Non-pigmented ciliary epithelial cell (primary cell): ENCODE data around the gene FBXL17.

Source experiments
- DNase-seq: peaks from one replicate; pipeline ENCODE4 v3.0.0-alpha.2; 2010; ENCODE audit warnings: low read depth

The FBXL17 gene

DNA sequence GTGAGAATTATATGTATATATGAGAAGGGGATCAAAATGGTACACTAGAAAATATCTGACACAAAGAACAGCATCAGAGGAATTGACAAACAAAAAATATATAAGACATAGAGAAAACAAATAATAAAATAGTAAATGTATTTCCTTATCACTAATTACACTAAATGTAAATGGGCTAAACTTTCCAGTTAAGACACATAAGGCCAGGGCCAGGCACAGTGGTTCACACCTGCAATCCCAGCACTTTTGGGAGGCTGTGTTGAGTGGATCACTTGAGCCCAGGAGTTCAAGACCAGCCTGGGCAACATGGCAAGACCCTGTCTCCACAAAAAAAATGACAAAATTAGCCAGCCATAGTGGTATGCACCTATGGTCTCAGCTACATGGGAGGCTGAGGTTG, 8.5 kb downstream of the FBXL17 start:
- DNase-seq, result no peak

GRCh38 chr5:108372369-108372768, 9.5 kb downstream of the FBXL17 start:
- DNase-seq, result no peak

GRCh38 chr5:108371263-108371662, 10.6 kb downstream of the FBXL17 start:
- no peak for DNase-seq

DNA sequence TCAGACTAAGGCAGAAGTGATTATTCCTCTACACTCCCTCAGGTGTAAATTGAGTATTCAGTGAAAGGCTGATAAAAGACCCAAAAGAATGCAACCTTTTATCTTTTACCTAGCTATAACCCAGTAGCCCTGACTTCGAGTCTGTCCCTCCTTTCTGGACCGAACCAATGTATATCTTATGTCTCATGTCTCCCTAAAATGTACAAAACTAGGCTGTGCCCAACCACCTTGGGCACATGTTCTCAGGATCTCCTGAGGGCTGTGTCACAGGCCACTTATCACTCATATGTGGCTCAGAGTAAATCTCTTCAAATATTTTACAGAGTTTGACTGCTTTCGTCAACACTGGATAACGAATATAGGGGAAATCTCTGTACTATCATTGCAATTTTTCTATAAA, 12.7 kb downstream of the FBXL17 start:
- no peak for DNase-seq

DNA sequence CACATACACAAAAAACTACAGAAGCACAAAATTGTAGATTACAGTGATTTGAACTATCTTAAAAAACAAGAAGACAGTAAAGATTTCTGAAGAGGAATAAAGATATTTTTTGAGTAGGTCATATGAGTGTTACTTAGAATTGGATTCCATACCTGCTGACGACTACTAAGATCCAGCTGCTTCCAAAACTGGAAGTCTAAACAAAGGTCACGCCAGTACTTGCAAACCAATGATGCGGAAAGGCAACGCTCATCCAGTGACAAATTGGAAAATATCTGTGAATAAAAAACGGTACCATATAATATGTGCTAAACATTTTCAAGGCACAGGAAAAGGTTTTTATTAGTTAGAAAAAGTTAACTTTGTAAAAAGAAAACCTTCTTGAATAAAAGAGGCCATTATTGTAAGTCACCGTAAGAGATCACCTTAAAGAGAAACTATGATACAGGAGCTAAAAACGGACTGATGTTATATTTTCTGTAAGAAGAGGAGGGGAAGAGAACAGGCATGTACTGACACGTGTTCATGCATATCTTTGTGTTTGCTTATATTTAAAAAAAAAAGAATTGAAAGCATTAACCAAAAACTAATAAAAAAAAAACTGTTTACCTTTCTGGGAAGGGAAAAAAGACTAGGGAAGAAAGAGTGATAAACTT, 14.1 kb downstream of the FBXL17 start:
- no peak for DNase-seq

- DNase-seq, result no peak
Observed at GRCh38 chr5:108366500-108366899, 15.4 kb downstream of the FBXL17 start.

DNA sequence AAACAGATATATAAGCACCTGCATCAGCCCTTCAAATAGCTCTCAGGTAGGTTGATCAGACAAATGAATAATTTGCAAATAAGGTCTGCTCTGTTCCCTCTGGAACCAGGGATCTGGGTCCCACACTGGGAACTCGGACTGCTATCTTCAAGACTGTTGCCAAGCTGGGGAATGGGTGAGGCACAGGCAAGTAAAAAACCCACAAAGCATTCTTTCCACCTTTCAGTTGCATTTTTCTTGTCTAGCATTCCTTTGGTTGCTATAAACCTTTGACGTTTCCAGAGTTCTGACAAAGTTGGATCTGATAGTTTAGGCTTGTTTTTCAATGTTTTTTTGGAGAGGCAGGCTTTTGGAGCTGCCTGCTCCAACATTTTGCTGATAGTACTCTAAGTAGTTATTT, 20.1 kb downstream of the FBXL17 start:
- DNase-seq, result no peak

DNA sequence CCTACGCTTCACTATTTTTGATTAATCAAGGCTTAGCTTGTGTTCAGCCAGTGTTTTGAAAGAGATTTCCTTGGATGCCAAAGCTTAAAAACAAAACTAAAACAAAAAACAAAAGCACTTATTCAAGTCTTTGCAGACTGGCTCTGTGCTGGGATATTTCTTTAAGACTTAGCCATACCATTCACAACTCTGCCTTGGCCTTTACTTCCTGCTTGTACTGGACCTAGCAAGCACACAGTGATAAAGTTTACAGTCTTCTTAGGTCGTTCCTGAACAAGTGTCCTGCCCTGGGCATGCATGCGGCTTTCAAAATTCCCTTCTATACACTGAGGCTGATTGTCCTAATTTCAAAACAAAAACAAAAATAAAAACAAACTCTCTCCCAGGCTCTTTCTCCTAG, 20.7 kb downstream of the FBXL17 start:
- DNase-seq, result no peak

GRCh38 chr5:108360280-108360679, 21.6 kb downstream of the FBXL17 start:
- DNase-seq, result no peak

- DNase-seq, result no peak
Observed at GRCh38 chr5:108356286-108356685, 25.6 kb downstream of the FBXL17 start.

GRCh38 chr5:108353087-108353486, 28.8 kb downstream of the FBXL17 start:
- DNase-seq, result no peak

DNA sequence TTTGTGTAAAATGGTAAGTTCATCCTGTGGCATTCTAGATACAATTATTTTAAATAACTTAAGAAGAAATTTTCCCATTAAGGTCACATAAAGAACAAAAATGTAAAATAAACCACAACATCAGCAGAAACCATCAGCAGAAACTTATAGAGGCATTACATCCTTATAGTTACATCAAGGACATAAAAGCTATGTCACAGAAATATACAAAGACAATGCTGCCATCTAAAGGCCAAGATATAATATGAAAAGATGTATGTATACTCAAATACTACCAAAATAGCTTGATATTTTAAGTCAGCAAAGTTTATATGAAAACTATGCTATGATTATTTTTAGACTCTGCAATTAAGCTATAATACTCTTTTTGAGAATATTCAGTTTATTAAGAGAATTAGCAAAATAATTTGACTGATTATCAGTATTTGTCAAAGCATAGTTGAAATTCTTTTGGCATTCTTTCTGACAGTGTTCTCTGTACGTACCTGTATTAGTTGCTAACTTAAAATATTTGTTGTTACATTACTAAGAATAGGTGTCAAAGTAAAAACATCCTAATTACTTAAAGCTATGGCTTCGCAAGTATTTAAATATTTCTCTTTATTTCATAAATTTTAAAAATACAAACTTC, 36.2 kb downstream of the FBXL17 start:
- no peak for DNase-seq

DNA sequence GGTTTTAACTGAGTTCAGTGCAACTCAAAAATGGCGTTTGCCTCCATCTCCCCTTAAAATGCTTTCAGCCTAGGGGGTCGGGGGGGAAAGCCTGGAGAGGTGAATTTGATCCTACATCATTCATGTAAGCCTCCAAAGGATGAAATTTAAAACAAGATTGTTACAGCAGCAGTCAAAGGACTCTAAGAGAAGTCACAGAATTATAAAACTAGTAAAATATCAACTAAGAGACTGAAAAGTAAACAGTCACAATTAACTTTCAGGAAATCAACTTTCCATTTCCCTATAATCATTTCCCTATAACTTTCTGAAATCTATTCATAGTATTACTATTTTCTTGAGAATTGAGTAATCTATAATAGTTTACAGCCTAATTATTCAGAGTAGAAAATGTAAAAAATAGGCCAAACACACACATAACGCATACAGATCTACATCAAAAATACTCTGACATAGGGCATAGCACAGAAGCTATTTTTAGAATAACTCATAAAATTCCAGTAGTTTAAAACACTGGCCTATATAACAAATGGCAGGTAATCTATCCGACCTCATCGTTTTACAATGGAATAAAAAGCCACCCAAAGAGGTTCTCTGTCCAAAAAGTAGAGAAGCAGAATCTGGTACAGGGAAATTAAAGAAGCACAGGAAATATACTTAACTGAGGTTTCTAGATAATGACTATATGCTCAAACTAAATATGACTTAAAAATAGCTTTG, 37.6 kb downstream of the FBXL17 start:
- no peak for DNase-seq

DNA sequence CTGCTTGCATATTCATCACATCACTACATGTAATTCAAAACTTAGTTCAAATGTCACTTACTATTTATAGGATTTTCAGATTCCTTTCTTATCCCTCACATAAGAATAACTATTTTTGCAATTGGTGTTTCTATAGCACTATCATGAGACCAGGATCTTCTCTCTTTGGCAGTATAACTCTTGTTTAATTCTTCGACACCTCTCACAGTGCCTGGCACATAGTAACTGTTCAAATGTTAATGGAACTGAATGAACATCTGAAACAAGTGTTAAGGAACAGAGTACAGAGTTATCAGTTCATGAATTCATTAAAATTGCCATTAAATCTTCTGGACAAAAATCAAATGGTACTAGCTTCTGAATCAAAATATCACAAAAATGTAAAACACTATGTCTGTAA, 40.0 kb downstream of the FBXL17 start:
- no peak for DNase-seq

- DNase-seq, result no peak
Observed at GRCh38 chr5:108340131-108340530, 41.8 kb downstream of the FBXL17 start.

GRCh38 chr5:108339220-108339619, 42.7 kb downstream of the FBXL17 start:
- no peak for DNase-seq

DNA sequence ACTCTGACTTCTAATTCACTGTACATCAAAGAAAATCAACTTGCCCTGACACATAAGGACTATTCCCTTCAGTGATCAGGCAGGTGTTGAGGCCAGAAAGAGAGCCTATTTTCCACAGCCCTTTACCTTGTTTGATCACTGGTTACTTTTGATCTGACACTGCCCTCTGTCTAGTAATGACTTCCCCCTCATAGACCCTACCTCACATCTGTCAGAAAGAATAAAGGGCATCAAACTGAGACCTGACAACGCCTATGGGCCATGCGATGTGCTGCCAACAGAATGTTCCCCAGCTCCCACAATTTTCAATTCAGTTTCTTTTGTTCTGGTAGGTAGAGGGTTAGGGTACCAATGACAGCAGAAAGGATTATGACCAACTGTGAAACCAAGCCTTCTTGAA, 47.7 kb downstream of the FBXL17 start:
- DNase-seq, result no peak

GRCh38 chr5:108326982-108327381, 54.9 kb downstream of the FBXL17 start:
- DNase-seq, result no peak

DNA sequence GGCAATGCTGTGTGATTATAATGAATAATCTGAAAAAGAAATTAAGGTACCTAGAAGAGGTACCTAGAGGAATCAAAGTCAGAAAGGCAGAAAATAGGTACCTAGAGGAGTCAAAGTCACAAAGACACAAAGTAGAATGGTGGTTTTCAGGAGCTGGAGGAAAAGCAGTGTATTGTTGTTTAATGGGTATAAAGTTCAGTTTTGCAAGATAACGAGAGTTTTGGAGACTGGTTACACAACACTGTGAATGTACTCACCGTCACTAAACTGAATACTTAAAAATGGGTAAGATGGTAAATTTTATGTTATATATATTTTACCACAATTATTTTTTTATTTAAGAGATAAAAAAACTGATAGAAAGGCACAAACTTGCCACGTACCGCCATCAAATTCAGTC, 57.0 kb downstream of the FBXL17 start:
- DNase-seq, result no peak

- no peak for DNase-seq
Observed at GRCh38 chr5:108321341-108321740, 60.6 kb downstream of the FBXL17 start.

DNA sequence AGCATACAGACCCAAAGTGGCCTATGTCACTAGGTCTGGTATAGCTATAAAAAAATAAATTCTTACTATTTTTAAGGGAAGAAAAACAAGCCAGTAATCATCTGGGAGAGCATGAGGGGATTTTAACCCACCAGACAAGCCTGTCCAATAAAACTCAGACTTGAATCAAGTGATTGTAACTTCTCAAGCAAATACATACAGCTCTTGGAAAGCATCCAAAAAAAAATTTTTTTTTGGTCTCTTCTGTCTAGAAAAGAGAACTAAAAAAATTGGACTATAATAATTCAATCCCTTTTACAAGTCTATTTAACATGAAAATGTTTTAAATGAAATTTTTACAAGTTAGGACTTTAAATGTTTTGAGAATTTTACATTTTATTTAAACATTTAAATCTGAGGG, 61.7 kb downstream of the FBXL17 start:
- no peak for DNase-seq

DNA sequence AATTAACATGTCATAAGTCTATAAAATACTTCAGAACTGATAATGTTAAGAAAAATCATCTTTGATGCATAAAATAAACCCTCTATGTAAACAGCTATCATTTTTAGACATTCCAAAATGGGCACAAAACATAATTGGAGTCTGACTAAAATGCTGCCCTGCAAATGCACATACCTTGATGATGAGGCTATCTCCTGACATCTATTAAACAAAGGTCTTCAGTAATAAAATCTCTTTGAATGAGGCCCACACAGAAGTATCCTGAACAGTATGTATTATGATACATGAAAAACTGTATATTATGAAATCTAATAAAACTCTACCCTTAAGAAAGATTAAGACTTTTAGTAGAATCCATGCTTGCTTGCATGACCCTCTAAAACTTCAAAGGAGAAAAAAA, 66.1 kb downstream of the FBXL17 start:
- DNase-seq, result no peak

GRCh38 chr5:108312258-108312657, 69.6 kb downstream of the FBXL17 start:
- no peak for DNase-seq

GRCh38 chr5:108311682-108312081, 70.2 kb downstream of the FBXL17 start:
- no peak for DNase-seq
